SU-DHL-6 (cell line): ENCODE results near the gene TFF1.

Experiments used
- H2AFZ ChIP-seq: fragments of 200-600 bp; sonication (generic); 2 replicates; pipeline ENCODE4 v1.6.1; 2014; ENCODE audit warnings: low read depth, mild to moderate bottlenecking, moderate library complexity, mixed read lengths, antibody characterized with exemption, low read length; ENCODE audit not compliant: severe bottlenecking
- H3F3A ChIP-seq: fragments of 200-600 bp; shearing (Covaris generic); 2 replicates; pipeline ENCODE4 v1.6.0; 2016; ENCODE audit warnings: antibody characterized with exemption, mild to moderate bottlenecking; ENCODE audit not compliant: insufficient read depth
- H3K27ac ChIP-seq: fragments of 200-600 bp; sonication (generic); 2 replicates; pipeline ENCODE4 v1.5.1; 2016; ENCODE audit warnings: low read depth, mild to moderate bottlenecking, low read length, moderate library complexity, mixed read lengths
- H3K27me3 ChIP-seq: fragments of 200-600 bp; sonication (generic), shearing (Covaris generic); 2 replicates; pipeline ENCODE4 v1.6.0; 2014; ENCODE audit warnings: mild to moderate bottlenecking, low read length
- H3K36me3 ChIP-seq: fragments of 200-600 bp; sonication (generic); 2 replicates; pipeline ENCODE4 v1.6.1; 2014; ENCODE audit warnings: mild to moderate bottlenecking, low read length, mixed read lengths
- H3K4me2 ChIP-seq: fragments of 300-600, 200-600 bp; shearing (Covaris generic), sonication (generic); 2 replicates; pipeline ENCODE4 v1.6.0; 2014; ENCODE audit warnings: low read length, low read depth, mild to moderate bottlenecking; ENCODE audit not compliant: poor library complexity, severe bottlenecking
- H3K4me3 ChIP-seq: fragments of 200-600 bp; sonication (generic); 2 replicates; pipeline ENCODE4 v1.5.1; 2014; ENCODE audit warnings: antibody characterized with exemption, low read length, mild to moderate bottlenecking, mixed read lengths; ENCODE audit not compliant: insufficient read depth, poor library complexity, severe bottlenecking
- H3K79me2 ChIP-seq: fragments of 200-600 bp; sonication (generic); 2 replicates; pipeline ENCODE4 v1.6.1; 2014; ENCODE audit warnings: mild to moderate bottlenecking, low read length, moderate library complexity; ENCODE audit not compliant: insufficient read depth
- H3K9ac ChIP-seq: fragments of 200-600 bp; sonication (generic); 2 replicates; pipeline ENCODE4 v1.7.0; 2014; ENCODE audit warnings: mild to moderate bottlenecking, low read length
- H3K9me2 ChIP-seq: fragments of 200-600 bp; sonication (generic); replicated peaks from 2 replicates; pipeline ENCODE4 v1.6.1; 2014; ENCODE audit warnings: low read length; ENCODE audit not compliant: insufficient read depth
- H3K9me3 ChIP-seq: fragments of 200-600 bp; sonication (generic); 2 replicates; pipeline ENCODE4 v1.6.1; 2014; ENCODE audit warnings: low read length, mixed read lengths; ENCODE audit not compliant: insufficient read depth
- H4K20me1 ChIP-seq: fragments of 200-600 bp; sonication (generic); 2 replicates; pipeline ENCODE4 v1.6.1; 2014; ENCODE audit warnings: low read depth, mild to moderate bottlenecking, antibody characterized with exemption, low read length, moderate library complexity, mixed read lengths
- CTCF ChIP-seq: fragments of 200-600 bp; sonication (generic); IDR thresholded peaks from one replicate; pipeline ENCODE4 v1.5.1; 2017; ENCODE audit warnings: antibody characterized with exemption, mild to moderate bottlenecking, low read length, moderate library complexity; ENCODE audit not compliant: insufficient read depth, poor library complexity, severe bottlenecking
- EZH2phosphoT487 ChIP-seq: fragments of 200-600 bp; sonication (generic), shearing (Covaris generic); conservative IDR thresholded peaks from 2 replicates; pipeline ENCODE4 v1.6.1; 2018; ENCODE audit warnings: mild to moderate bottlenecking, antibody characterized with exemption, low read length, moderate library complexity, mixed read lengths

The TFF1 gene

GRCh38 chr21:42378418-42378817, 12.1 kb upstream of the TFF1 start:
- Histone ChIP-seq H3K9me3 (no peaks in the 10 kb centered on the region), H3K9me2 (no peaks in the 10 kb centered on the region), H2AFZ (no peak overlapping the region), H3K79me2 (no peaks in the 10 kb centered on the region), H4K20me1 (no peaks in the 10 kb centered on the region), H3K4me3 (no peak overlapping the region), H3K27ac (no peak overlapping the region), H3K9ac (no peak overlapping the region), H3K4me2 (no peak overlapping the region), H3F3A (no peaks in the 10 kb centered on the region), H3K27me3 (no peaks in the 10 kb centered on the region), H3K36me3 (no peaks in the 10 kb centered on the region)
- TF ChIP-seq EZH2phosphoT487 (no peak), CTCF (no peak)

GRCh38 chr21:42377951-42378340, 11.6 kb upstream of the TFF1 start:
- H3K9me3 ChIP-seq: no peaks in the 10 kb centered on the region
- no peak overlapping the region for H2AFZ ChIP-seq
- no peaks in the 10 kb centered on the region for H3F3A ChIP-seq
- H4K20me1 ChIP-seq: no peaks in the 10 kb centered on the region
- no peak overlapping the region for H3K4me2 ChIP-seq
- TF ChIP-seq EZH2phosphoT487: no peak
- TF ChIP-seq CTCF: no peak
- H3K9me2 ChIP-seq: no peaks in the 10 kb centered on the region
- no peak overlapping the region for H3K9ac ChIP-seq
- H3K27me3 ChIP-seq: no peaks in the 10 kb centered on the region
- no peaks in the 10 kb centered on the region for H3K36me3 ChIP-seq
- no peaks in the 10 kb centered on the region for H3K79me2 ChIP-seq
- H3K27ac ChIP-seq: no peak overlapping the region
- H3K4me3 ChIP-seq: no peak overlapping the region

DNA sequence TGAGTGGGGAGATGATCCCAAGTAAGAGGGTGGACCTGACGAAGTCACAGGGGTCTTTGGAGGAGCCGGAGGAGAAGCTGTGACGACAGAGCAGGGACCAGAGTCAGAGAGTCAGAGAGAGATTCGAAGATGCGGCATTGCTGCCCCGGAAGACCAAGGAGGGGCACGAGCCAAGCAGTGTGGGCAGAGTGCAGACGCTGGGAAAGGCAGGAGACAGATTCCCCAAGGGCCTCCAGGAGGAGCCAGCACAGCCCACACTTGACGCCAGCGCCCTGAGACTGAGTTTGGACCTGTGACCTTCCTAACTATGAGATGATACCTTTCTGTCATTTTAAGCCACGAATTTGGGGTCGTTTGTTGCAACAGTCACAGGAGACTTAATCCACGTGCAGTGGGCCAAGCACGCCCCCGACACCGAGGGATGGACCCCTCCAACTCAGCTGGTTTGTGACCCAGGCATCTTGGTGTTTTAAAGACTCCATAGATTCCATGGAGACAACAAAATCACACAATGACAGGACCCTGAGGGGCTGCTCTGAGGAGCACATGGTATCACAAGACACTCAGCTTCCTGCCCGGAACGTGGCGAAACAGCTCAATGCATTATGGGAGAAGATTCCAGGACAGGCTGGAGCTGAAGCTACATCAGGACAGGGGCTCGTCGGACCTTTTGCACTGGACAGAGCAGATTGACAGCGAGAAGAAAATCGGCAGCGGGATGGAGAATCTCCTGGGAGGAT, 11.0 kb upstream of the TFF1 start:
- Histone ChIP-seq H3K9ac (no peak overlapping the region), H3K36me3 (no peaks in the 10 kb centered on the region), H3F3A (no peaks in the 10 kb centered on the region), H3K4me2 (no peak overlapping the region), H3K9me3 (no peaks in the 10 kb centered on the region), H3K27ac (no peak overlapping the region), H3K9me2 (no peaks in the 10 kb centered on the region), H3K79me2 (no peaks in the 10 kb centered on the region), H4K20me1 (no peaks in the 10 kb centered on the region), H3K27me3 (no peaks in the 10 kb centered on the region), H3K4me3 (no peak overlapping the region), H2AFZ (no peak overlapping the region)
- TF ChIP-seq EZH2phosphoT487 (no peak), CTCF (no peak)
